Upper lobe of right lung (tissue), 1 donor: Measurements from ENCODE around the gene HNRNPDL. TPM values are rescaled to one million over a fixed set of nuclear protein-coding genes. Genes with fewer than 3 reads are reported as not detected.
A peak's percentile ranks its signal among the peaks of the same experiment; 100 is the strongest.

Source experiments
- ATAC-seq: fragments of 200-7000 bp; cut with Tn5 transposase; one replicate; pipeline ENCODE4 v1.9.1; 2020; ENCODE audit warnings: mild to moderate bottlenecking, moderate library complexity
- DNase-seq: peaks from one replicate; pipeline ENCODE4 v3.0.0-alpha.2; 2020
- H3K27ac ChIP-seq: fragments of 200-600 bp; one replicate; pipeline ENCODE4 v1.8.0; 2022
- H3K27me3 ChIP-seq: fragments of 200-600 bp; one replicate; pipeline ENCODE4 v1.8.0; 2022; ENCODE audit warnings: mild to moderate bottlenecking
- H3K36me3 ChIP-seq: fragments of 200-600 bp; one replicate; pipeline ENCODE4 v1.8.0; 2022
- H3K4me1 ChIP-seq: fragments of 200-600 bp; one replicate; pipeline ENCODE4 v1.8.0; 2022
- H3K4me3 ChIP-seq: fragments of 200-600 bp; one replicate; pipeline ENCODE4 v1.8.0; 2022; ENCODE audit warnings: mild to moderate bottlenecking
- H3K9me3 ChIP-seq: fragments of 200-600 bp; one replicate; pipeline ENCODE4 v1.8.0; 2022
- intact Hi-C: fragments of 100-400 bp; cut with DNase I; formaldehyde crosslinking; loops from one replicate; pipeline ENCODE4 v1.11.0; 2022
- total RNA-seq: library from RNA; stranded (reverse); fragmentation: NEBNext Ultra II Directional; extraction: Animal tissue kit (Norgen Biotek cat#: 25700); gene quantifications from one replicate; pipeline ENCODE4 v1.2.1, GENCODE V29; 2021
- TF ChIP-seq, protein P1 (sequence below): fragments of 200-600 bp; IDR thresholded peaks from one replicate; pipeline ENCODE4 v1.8.0; 2022; ENCODE audit warnings: antibody characterized with exemption
- donor health status: DM: no; HTN: yes; CAD: no; lungs with severe emphysema.

HNRNPDL gene
- total RNA-seq, 1 donor from 2014 or later: 167 TPM

- H3K27ac ChIP-seq: peak overlapping the region; percentile 98
- H3K9me3 ChIP-seq: no peaks in the 10 kb centered on the region
- DNase-seq (peak; percentile 77), ATAC-seq (peak; percentile 1)
- TF ChIP-seq, protein P1, sequence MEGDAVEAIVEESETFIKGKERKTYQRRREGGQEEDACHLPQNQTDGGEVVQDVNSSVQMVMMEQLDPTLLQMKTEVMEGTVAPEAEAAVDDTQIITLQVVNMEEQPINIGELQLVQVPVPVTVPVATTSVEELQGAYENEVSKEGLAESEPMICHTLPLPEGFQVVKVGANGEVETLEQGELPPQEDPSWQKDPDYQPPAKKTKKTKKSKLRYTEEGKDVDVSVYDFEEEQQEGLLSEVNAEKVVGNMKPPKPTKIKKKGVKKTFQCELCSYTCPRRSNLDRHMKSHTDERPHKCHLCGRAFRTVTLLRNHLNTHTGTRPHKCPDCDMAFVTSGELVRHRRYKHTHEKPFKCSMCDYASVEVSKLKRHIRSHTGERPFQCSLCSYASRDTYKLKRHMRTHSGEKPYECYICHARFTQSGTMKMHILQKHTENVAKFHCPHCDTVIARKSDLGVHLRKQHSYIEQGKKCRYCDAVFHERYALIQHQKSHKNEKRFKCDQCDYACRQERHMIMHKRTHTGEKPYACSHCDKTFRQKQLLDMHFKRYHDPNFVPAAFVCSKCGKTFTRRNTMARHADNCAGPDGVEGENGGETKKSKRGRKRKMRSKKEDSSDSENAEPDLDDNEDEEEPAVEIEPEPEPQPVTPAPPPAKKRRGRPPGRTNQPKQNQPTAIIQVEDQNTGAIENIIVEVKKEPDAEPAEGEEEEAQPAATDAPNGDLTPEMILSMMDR: no peak
- H3K4me3 ChIP-seq: peak overlapping the region; percentile 93
- intact Hi-C loops: no loop called here
- no peaks in the 10 kb centered on the region for H3K27me3 ChIP-seq
- peaks cover 19% of the 10 kb centered on the region for H3K36me3 ChIP-seq
- H3K4me1 ChIP-seq: peaks cover 39% of the 10 kb centered on the region
These were observed 893 bp upstream of the HNRNPDL start for GRCh38 chr4:82430964-82431745.

- Histone ChIP-seq H3K4me1 (peaks cover 39% of the 10 kb centered on the region), H3K4me3 (peak overlapping the region; percentile 93), H3K27ac (peak overlapping the region; percentile 98), H3K36me3 (peaks cover 33% of the 10 kb centered on the region), H3K9me3 (no peaks in the 10 kb centered on the region), H3K27me3 (no peaks in the 10 kb centered on the region)
- ATAC-seq (no peak), DNase-seq (no peak)
- intact Hi-C loops: no loop called here
- TF ChIP-seq, protein P1: no peak
These were observed 502 bp downstream of the HNRNPDL start for GRCh38 chr4:82429728-82430192.

DNA sequence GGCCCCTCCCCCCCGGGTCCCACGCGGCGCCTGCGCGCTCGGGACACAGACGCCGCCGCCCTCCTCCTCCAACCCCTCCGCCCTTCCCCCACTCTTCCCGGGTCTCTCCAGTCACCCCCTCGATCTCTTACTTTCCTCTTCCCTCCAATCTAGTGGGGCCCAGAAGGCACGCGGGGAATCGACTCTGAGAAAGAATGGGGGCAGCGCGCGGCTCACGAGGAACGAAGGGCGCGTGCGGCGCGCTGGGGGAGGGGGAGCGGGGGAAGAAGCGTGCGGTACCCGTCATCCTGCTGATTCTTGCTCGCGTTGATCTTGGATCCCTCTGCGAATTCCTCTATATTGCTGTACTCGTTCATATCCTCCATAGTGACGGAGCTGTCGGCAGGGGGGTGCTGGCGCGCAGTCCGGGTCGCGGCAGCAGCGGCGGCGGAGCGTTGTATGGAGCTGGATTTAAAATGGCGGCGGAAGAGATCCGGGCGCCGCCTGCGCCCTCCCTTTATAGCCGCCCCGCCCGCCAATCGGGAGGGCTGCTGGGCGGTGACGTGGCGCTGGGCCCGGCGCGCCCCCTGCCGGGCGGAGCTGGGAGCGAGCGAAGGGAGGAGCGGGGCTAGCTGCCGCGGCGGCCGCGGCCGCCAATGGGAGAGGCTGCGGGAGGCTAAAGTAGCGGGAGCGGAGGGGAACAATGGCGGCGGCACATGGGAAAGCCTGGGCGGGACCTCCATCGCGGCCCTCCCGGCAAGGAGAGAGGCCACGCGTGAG lies 1.1 kb downstream of the HNRNPDL start:
- intact Hi-C loops: no loop called here
- Histone ChIP-seq H3K4me1 (peaks cover 39% of the 10 kb centered on the region), H3K4me3 (peak overlapping the region; percentile 93), H3K9me3 (no peaks in the 10 kb centered on the region), H3K36me3 (peaks cover 39% of the 10 kb centered on the region), H3K27ac (peak overlapping the region; percentile 98), H3K27me3 (no peaks in the 10 kb centered on the region)
- ATAC-seq (peak; percentile 90), DNase-seq (peak; percentile 97)
- TF ChIP-seq, protein P1: peak; percentile 92

DNA sequence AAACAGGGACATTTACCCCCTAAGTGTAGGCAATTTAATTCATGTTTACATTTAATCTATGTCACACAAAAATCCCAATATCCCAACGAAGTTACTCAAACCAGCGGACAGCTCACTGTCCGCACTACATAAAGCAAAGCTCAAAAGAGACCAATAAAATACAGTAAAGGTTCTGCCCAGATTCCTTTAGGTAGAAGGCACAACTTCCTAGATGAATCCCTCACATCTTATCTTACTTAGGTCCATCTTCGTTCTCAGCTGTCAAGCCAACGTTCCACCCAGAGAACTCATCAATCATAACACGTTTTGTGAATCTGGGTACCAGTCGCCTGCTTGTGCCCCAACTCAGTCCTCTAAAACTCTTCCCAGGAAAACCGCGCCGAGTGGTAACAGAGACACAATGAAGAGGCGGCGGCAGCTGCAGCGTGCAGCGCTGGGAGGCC lies 1.7 kb downstream of the HNRNPDL start:
- intact Hi-C loops: no loop called here
- Histone ChIP-seq H3K4me1 (peaks cover 37% of the 10 kb centered on the region), H3K4me3 (peak overlapping the region; percentile 93), H3K27me3 (no peaks in the 10 kb centered on the region), H3K27ac (peak overlapping the region; percentile 98), H3K9me3 (no peaks in the 10 kb centered on the region), H3K36me3 (peaks cover 45% of the 10 kb centered on the region)
- TF ChIP-seq, protein P1: no peak
- no peak for ATAC-seq
- DNase-seq: no peak

GRCh38 chr4:82425478-82425877 lies 4.8 kb downstream of the HNRNPDL start:
- TF ChIP-seq, protein P1: no peak
- no peak overlapping the region for H3K27ac ChIP-seq
- no peak for ATAC-seq
- H3K4me3 ChIP-seq: no peak overlapping the region
- H3K27me3 ChIP-seq: no peaks in the 10 kb centered on the region
- peaks cover 19% of the 10 kb centered on the region for H3K4me1 ChIP-seq
- intact Hi-C loops: no loop called here
- DNase-seq: no peak
- H3K9me3 ChIP-seq: no peaks in the 10 kb centered on the region
- peaks cover 59% of the 10 kb centered on the region for H3K36me3 ChIP-seq
